ENCODE results near the gene KNSTRN.
A peak's percentile ranks its signal among the peaks of the same experiment; 100 is the strongest.

Gene KNSTRN

GRCh38 chr15:40439461-40439959 is 57.0 kb downstream of the KNSTRN start:
- Mint-ChIP-seq H3K9me3 (no peaks in the 10 kb centered on the region), H3K27ac (no peak overlapping the region), H3K4me3 (peak overlapping the region; percentile 94), H3K27me3 (peaks cover 10% of the 10 kb centered on the region), H3K4me1 (peaks cover 55% of the 10 kb centered on the region), H3K36me3 (no peaks in the 10 kb centered on the region)

GRCh38 chr15:40439960-40440742 is 57.6 kb downstream of the KNSTRN start:
- H3K9me3 Mint-ChIP-seq = no peaks in the 10 kb centered on the region
- peaks cover 61% of the 10 kb centered on the region for H3K4me1 Mint-ChIP-seq
- peaks cover 10% of the 10 kb centered on the region for H3K27me3 Mint-ChIP-seq
- H3K27ac Mint-ChIP-seq = peak overlapping the region; percentile 94
- H3K4me3 Mint-ChIP-seq = peak overlapping the region; percentile 94
- H3K36me3 Mint-ChIP-seq = no peaks in the 10 kb centered on the region

GRCh38 chr15:40440743-40441564 is 58.4 kb downstream of the KNSTRN start, which contains the start of gene BAHD1:
Gene BAHD1, plus strand, starts transcription at chr15:40440953. Its CDS starts 17,512 bp downstream, at chr15:40458465.
- peak within 1 kb of the TSS; percentile 94 for H3K4me3 Mint-ChIP-seq
- H3K4me1 Mint-ChIP-seq = peaks cover 63% of the 10 kb centered on the region
- H3K36me3 Mint-ChIP-seq = no peaks in the 10 kb centered on the region
- no peaks in the 10 kb centered on the region for H3K9me3 Mint-ChIP-seq
- peak within 1 kb of the TSS; percentile 94 for H3K27ac Mint-ChIP-seq
- H3K27me3 Mint-ChIP-seq = peaks cover 8% of the 10 kb centered on the region

GRCh38 chr15:40441565-40442531 is 59.3 kb downstream of the KNSTRN start:
- peak overlapping the region; percentile 81 for H3K27ac Mint-ChIP-seq
- H3K36me3 Mint-ChIP-seq = no peaks in the 10 kb centered on the region
- peaks cover 8% of the 10 kb centered on the region for H3K27me3 Mint-ChIP-seq
- peak overlapping the region; percentile 88 for H3K4me3 Mint-ChIP-seq
- no peaks in the 10 kb centered on the region for H3K9me3 Mint-ChIP-seq
- H3K4me1 Mint-ChIP-seq = peaks cover 59% of the 10 kb centered on the region

GRCh38 chr15:40443255-40443654 is 60.7 kb downstream of the KNSTRN start:
- Mint-ChIP-seq H3K9me3 (no peaks in the 10 kb centered on the region), H3K4me3 (peak overlapping the region; percentile 88), H3K4me1 (peaks cover 58% of the 10 kb centered on the region)

GRCh38 chr15:40443846-40444245 is 61.3 kb downstream of the KNSTRN start:
- Mint-ChIP-seq H3K27me3 (peaks cover 3% of the 10 kb centered on the region), H3K36me3 (no peaks in the 10 kb centered on the region), H3K27ac (peak overlapping the region; percentile 30), H3K4me3 (peak overlapping the region; percentile 88), H3K4me1 (peaks cover 61% of the 10 kb centered on the region), H3K9me3 (no peaks in the 10 kb centered on the region)

More at GRCh38 chr15:40443255-40443654, 60.7 kb downstream of the KNSTRN start:
- Mint-ChIP-seq H3K27ac (no peak overlapping the region), H3K27me3 (peaks cover 6% of the 10 kb centered on the region), H3K36me3 (no peaks in the 10 kb centered on the region)
